GM12873 (cell line): Measurements from ENCODE around the gene NYAP1.

Experiments used
- CTCF ChIP-seq: IDR thresholded peaks from 2 replicates; pipeline ENCODE4 v1.5.1; 2012; ENCODE audit warnings: low read depth, mild to moderate bottlenecking, moderate library complexity, low read length, control low read depth; ENCODE audit not compliant: insufficient read depth; ENCODE audit errors: missing control alignments

NYAP1 gene

GRCh38 chr7:100455206-100455605, 28.5 kb upstream of the NYAP1 start:
- TF ChIP-seq CTCF: no peak

- TF ChIP-seq CTCF: no peak
Measured at GRCh38 chr7:100456562-100456961, 27.2 kb upstream of the NYAP1 start.

- TF ChIP-seq CTCF: no peak
Measured at GRCh38 chr7:100457033-100457432, 26.7 kb upstream of the NYAP1 start.

GRCh38 chr7:100464210-100464660, 19.5 kb upstream of the NYAP1 start, which contains the start of gene SPACDR:
Gene SPACDR, minus strand, starts transcription at chr7:100464260. Its CDS starts 235 bp downstream, at chr7:100464025.
- no peak for TF ChIP-seq CTCF

GRCh38 chr7:100464791-100465190, 18.9 kb upstream of the NYAP1 start:
- no peak for TF ChIP-seq CTCF

- no peak for TF ChIP-seq CTCF
Measured at GRCh38 chr7:100465299-100465698, 18.4 kb upstream of the NYAP1 start.

- peak; percentile 20 for TF ChIP-seq CTCF
Measured at GRCh38 chr7:100465702-100466311, 17.9 kb upstream of the NYAP1 start.
